ENCODE results near the gene DUSP18.

DNA sequence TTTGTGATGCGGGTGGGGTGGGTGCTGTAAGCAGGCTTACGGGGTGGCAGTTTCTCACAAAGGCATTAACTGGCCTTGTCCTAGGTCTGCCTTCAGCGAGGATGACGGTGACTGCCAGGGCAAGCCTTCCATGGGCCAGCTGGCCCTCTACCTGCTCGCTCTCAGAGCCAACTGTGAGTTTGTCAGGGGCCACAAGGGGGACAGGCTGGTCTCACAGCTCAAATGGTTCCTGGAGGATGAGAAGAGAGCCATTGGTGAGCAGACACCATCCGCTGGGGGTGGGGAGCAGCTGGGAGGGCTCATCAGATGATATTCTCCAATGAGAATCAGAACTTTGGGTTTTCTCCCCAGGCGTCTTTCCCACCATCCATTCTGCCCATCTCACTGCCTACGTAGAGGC lies 54.9 kb downstream of the DUSP18 start:
- TF ChIP-seq POLR2A (IDR thresholded peaks at IDR 0.05; ENCODE audit: low read depth, low read length) (no peak), RAD21 (IDR thresholded peaks at IDR 0.05; ENCODE audit: low read length) (no peak)
- TF ChIP-seq, protein P1, sequence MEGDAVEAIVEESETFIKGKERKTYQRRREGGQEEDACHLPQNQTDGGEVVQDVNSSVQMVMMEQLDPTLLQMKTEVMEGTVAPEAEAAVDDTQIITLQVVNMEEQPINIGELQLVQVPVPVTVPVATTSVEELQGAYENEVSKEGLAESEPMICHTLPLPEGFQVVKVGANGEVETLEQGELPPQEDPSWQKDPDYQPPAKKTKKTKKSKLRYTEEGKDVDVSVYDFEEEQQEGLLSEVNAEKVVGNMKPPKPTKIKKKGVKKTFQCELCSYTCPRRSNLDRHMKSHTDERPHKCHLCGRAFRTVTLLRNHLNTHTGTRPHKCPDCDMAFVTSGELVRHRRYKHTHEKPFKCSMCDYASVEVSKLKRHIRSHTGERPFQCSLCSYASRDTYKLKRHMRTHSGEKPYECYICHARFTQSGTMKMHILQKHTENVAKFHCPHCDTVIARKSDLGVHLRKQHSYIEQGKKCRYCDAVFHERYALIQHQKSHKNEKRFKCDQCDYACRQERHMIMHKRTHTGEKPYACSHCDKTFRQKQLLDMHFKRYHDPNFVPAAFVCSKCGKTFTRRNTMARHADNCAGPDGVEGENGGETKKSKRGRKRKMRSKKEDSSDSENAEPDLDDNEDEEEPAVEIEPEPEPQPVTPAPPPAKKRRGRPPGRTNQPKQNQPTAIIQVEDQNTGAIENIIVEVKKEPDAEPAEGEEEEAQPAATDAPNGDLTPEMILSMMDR (conservative IDR thresholded peaks at IDR 0.05; ENCODE audit: low read depth, low read length), result no peak
- TF ChIP-seq, protein P2, sequence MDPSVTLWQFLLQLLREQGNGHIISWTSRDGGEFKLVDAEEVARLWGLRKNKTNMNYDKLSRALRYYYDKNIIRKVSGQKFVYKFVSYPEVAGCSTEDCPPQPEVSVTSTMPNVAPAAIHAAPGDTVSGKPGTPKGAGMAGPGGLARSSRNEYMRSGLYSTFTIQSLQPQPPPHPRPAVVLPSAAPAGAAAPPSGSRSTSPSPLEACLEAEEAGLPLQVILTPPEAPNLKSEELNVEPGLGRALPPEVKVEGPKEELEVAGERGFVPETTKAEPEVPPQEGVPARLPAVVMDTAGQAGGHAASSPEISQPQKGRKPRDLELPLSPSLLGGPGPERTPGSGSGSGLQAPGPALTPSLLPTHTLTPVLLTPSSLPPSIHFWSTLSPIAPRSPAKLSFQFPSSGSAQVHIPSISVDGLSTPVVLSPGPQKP (IDR thresholded peaks at IDR 0.05; ENCODE audit: borderline replicate concordance, low read depth, low read length), result no peak
